H1 (cell line): ENCODE results near the gene AHNAK2. TPM values are rescaled to one million over a fixed set of nuclear protein-coding genes. Genes with fewer than 3 reads are reported as not detected.

Experiments used
- CTCF ChIA-PET: fragments of 300-600 bp; sonication (Branson Sonifier 250); formaldehyde crosslinking; loops from one replicate; lab custom pipeline; 2021; ENCODE audit not compliant: partially characterized antibody; lab: Charles Lee
- POLR2A ChIA-PET: fragments of 300-600 bp; sonication (Branson Sonifier 250); formaldehyde crosslinking; loops from one replicate; lab custom pipeline; 2021; ENCODE audit warnings: inconsistent platforms; ENCODE audit not compliant: partially characterized antibody; lab: Charles Lee
- DNase-seq, 2 experiments: peaks; one replicate each; pipeline versions ENCODE4 v3.0.0 to v3.0.0-alpha.2; 2010 to 2022; ENCODE audit warnings: low spot score in 2 of 2, low read depth in 1 of 2, mixed read lengths in 1 of 2
- FAIRE-seq: peaks from 2 replicates; lab custom pipeline; 2011; peaks lifted over from hg19 to GRCh38; lab: Jason Lieb, UNC
- H2AFZ ChIP-seq: 2 replicates; pipeline ENCODE4 v1.8.1; 2012; ENCODE audit warnings: low read length, inconsistent platforms
- H2AK5ac ChIP-seq: 2 replicates; pipeline ENCODE4 v1.6.1; 2013; ENCODE audit warnings: low read depth, low read length
- H2BK120ac ChIP-seq: replicated peaks from 2 replicates; pipeline ENCODE3; 2013; ENCODE audit warnings: low read depth, low read length, inconsistent platforms
- H2BK12ac ChIP-seq: 2 replicates; pipeline ENCODE4 v1.6.1; 2013; ENCODE audit warnings: low read depth, low read length
- H2BK15ac ChIP-seq: 2 replicates; pipeline ENCODE4 v1.6.1; 2013; ENCODE audit warnings: low read length
- H2BK20ac ChIP-seq: 2 replicates; pipeline ENCODE4 v1.6.1; 2013; ENCODE audit warnings: low read length
- H2BK5ac ChIP-seq: 2 replicates; pipeline ENCODE4 v1.6.1; 2013; ENCODE audit warnings: low read depth, low read length
- H3K14ac ChIP-seq: 2 replicates; pipeline ENCODE4 v1.6.1; 2013; ENCODE audit warnings: inconsistent platforms; ENCODE audit not compliant: insufficient read length
- H3K18ac ChIP-seq: 2 replicates; pipeline ENCODE4 v1.6.1; 2013; ENCODE audit warnings: low read length; ENCODE audit errors: extremely low read depth
- H3K23ac ChIP-seq: 2 replicates; pipeline ENCODE4 v1.6.1; 2013; ENCODE audit warnings: inconsistent platforms; ENCODE audit not compliant: insufficient read length
- H3K23me2 ChIP-seq: 2 replicates; pipeline ENCODE4 v1.6.1; 2013; ENCODE audit warnings: low read depth, low read length
- H3K27ac ChIP-seq: 2 replicates; pipeline ENCODE4 v1.6.1; 2011; ENCODE audit warnings: low read depth, low read length, inconsistent platforms
- H3K27me3 ChIP-seq, 4 experiments: replicated peaks in 1 of 4; 1 replicate in 1 of 4; 2 replicates in 3 of 4; pipeline versions ENCODE4 v1.6.1 to v1.8.1; 2011 to 2013; ENCODE audit warnings: low read length in 3 of 4, mild to moderate bottlenecking in 3 of 4, inconsistent platforms in 2 of 4, mixed read lengths in 2 of 4, moderate library complexity in 1 of 4; ENCODE audit not compliant: control insufficient read depth in 3 of 4, insufficient read depth in 3 of 4; ENCODE audit errors: extremely low read depth in 1 of 4
- H3K36me3 ChIP-seq, 4 experiments: 2 replicates each; pipeline versions ENCODE4 v1.6.1 to v1.8.1; 2011 to 2013; ENCODE audit warnings: mild to moderate bottlenecking in 4 of 4, low read length in 3 of 4, moderate library complexity in 2 of 4, control low read depth in 1 of 4, inconsistent platforms in 1 of 4; ENCODE audit not compliant: insufficient read depth in 4 of 4, control insufficient read depth in 2 of 4
- H3K4ac ChIP-seq: replicated peaks from 2 replicates; pipeline ENCODE3; 2013; ENCODE audit warnings: low read length, low read depth, mixed read lengths, inconsistent platforms; ENCODE audit not compliant: insufficient read length
- H3K4me1 ChIP-seq, 4 experiments: replicated peaks in 1 of 4; 1 replicate in 1 of 4; 2 replicates in 3 of 4; pipeline versions ENCODE4 v1.6.1 to v1.8.1; 2011 to 2013; ENCODE audit warnings: low read length in 3 of 4, inconsistent platforms in 2 of 4, mixed read lengths in 1 of 4; ENCODE audit not compliant: insufficient read depth in 4 of 4, control insufficient read depth in 3 of 4
- H3K4me2 ChIP-seq, 2 experiments: 2 replicates each; pipeline versions ENCODE4 v1.6.1 to v1.8.1; 2011 to 2013; ENCODE audit warnings: low read depth in 2 of 2, low read length in 2 of 2, control low read depth in 1 of 2, inconsistent platforms in 1 of 2, mild to moderate bottlenecking in 1 of 2; ENCODE audit not compliant: insufficient read depth in 1 of 2
- H3K4me3 ChIP-seq, 4 experiments: fragments of 200-600, 300-600 bp in 1 of 4; sonication (generic), shearing (Covaris generic), sonication (Bioruptor Twin) in 1 of 4; 2 replicates each; pipeline versions ENCODE4 v1.5.1 to v1.8.1; 2011 to 2016; ENCODE audit warnings: low read length in 4 of 4, low read depth in 3 of 4, control low read depth in 2 of 4, inconsistent platforms in 2 of 4, mild to moderate bottlenecking in 2 of 4, mixed read lengths in 1 of 4, moderate library complexity in 1 of 4; ENCODE audit not compliant: insufficient read depth in 2 of 4; ENCODE audit errors: extremely low read depth in 1 of 4
- H3K56ac ChIP-seq: replicated peaks from 2 replicates; pipeline ENCODE3; 2013; ENCODE audit warnings: low read depth, mild to moderate bottlenecking, mixed read lengths, low read length, inconsistent platforms; ENCODE audit not compliant: insufficient read length
- H3K79me1 ChIP-seq: 2 replicates; pipeline ENCODE4 v1.6.1; 2013; ENCODE audit warnings: low read depth, low read length, control low read depth
- H3K79me2 ChIP-seq, 2 experiments: 2 replicates each; pipeline versions ENCODE4 v1.6.1 to v1.8.1; 2012 to 2013; ENCODE audit warnings: low read length in 2 of 2, mild to moderate bottlenecking in 2 of 2, inconsistent platforms in 1 of 2; ENCODE audit not compliant: insufficient read depth in 2 of 2, control insufficient read depth in 1 of 2
- H3K9ac ChIP-seq, 4 experiments: replicated peaks in 1 of 4; 1 replicate in 1 of 4; 2 replicates in 3 of 4; pipeline versions ENCODE4 v1.6.1 to v1.8.1; 2011 to 2013; ENCODE audit warnings: low read depth in 3 of 4, low read length in 3 of 4, control low read depth in 2 of 4, mild to moderate bottlenecking in 2 of 4, moderate library complexity in 2 of 4, inconsistent platforms in 1 of 4; ENCODE audit errors: extremely low read depth in 1 of 4
- H3K9me3 ChIP-seq, 2 experiments: 2 replicates each; pipeline versions ENCODE4 v1.6.1 to v1.8.1; 2012 to 2013; ENCODE audit warnings: mild to moderate bottlenecking in 2 of 2, moderate library complexity in 2 of 2, control low read depth in 1 of 2, inconsistent platforms in 1 of 2, low read depth in 1 of 2, low read length in 1 of 2, mixed read lengths in 1 of 2; ENCODE audit not compliant: insufficient read depth in 2 of 2
- H4K20me1 ChIP-seq, 2 experiments: replicated peaks in 1 of 2; 2 replicates each; pipeline versions ENCODE3 to v1.8.1; 2011 to 2013; ENCODE audit warnings: inconsistent platforms in 2 of 2, low read length in 2 of 2, mild to moderate bottlenecking in 1 of 2; ENCODE audit not compliant: insufficient read depth in 2 of 2, control insufficient read depth in 1 of 2
- H4K5ac ChIP-seq: 2 replicates; pipeline ENCODE4 v1.6.1; 2013; ENCODE audit warnings: low read length, low read depth, mixed read lengths, inconsistent platforms; ENCODE audit not compliant: insufficient read length
- H4K8ac ChIP-seq: 2 replicates; pipeline ENCODE4 v1.8.0; 2013; ENCODE audit warnings: mild to moderate bottlenecking, moderate library complexity, low read length, inconsistent platforms; ENCODE audit not compliant: insufficient read depth; ENCODE audit errors: extremely low read depth
- H4K91ac ChIP-seq: replicated peaks from 2 replicates; pipeline ENCODE3; 2013; ENCODE audit warnings: low read length, mixed read lengths, inconsistent platforms; ENCODE audit not compliant: insufficient read length
- ASH2L ChIP-seq: fragments of 200-600, 300-600 bp; sonication (generic); IDR thresholded peaks from one replicate; pipeline ENCODE4 v1.7.1; 2017; ENCODE audit warnings: low read length
- BACH1 ChIP-seq: IDR thresholded peaks from 2 replicates; pipeline ENCODE4 v1.6.1; 2012; ENCODE audit warnings: low read length, improper control_type of control experiment
- CHD1 ChIP-seq: IDR thresholded peaks from 2 replicates; pipeline ENCODE4 v1.6.1; 2012; ENCODE audit warnings: low read depth, low read length, improper control_type of control experiment
- CHD2 ChIP-seq: IDR thresholded peaks from 2 replicates; pipeline ENCODE4 v1.6.1; 2012; ENCODE audit warnings: low read length, improper control_type of control experiment
- KDM4A ChIP-seq: IDR thresholded peaks from one replicate; pipeline ENCODE4 v1.7.1; 2012; ENCODE audit warnings: low read depth, mild to moderate bottlenecking, moderate library complexity, low read length, inconsistent platforms; ENCODE audit not compliant: severe bottlenecking
- MAFK ChIP-seq: IDR thresholded peaks from 2 replicates; pipeline ENCODE4 v1.6.1; 2012; ENCODE audit warnings: low read depth, mild to moderate bottlenecking, improper control_type of control experiment, low read length
- RXRA ChIP-seq: IDR thresholded peaks from 2 replicates; pipeline ENCODE4 v1.6.1; 2011; ENCODE audit warnings: low read depth, mild to moderate bottlenecking, low read length, moderate library complexity; ENCODE audit not compliant: insufficient read depth
- SAP30 ChIP-seq: fragments of 300-600 bp; sonication (generic); IDR thresholded peaks from 2 replicates; pipeline ENCODE4 v1.7.1; 2012; ENCODE audit warnings: low read length, moderate library complexity, mild to moderate bottlenecking, inconsistent platforms; ENCODE audit not compliant: insufficient read depth, insufficient replicate concordance
- SUZ12 ChIP-seq: fragments of 200-600 bp; sonication (generic); IDR thresholded peaks from 2 replicates; pipeline ENCODE4 v1.6.1; 2012; ENCODE audit warnings: mild to moderate bottlenecking, inconsistent platforms, low read length, moderate library complexity, mixed read lengths
- TAF1 ChIP-seq: IDR thresholded peaks from 2 replicates; pipeline ENCODE4 v1.6.1; 2011; ENCODE audit warnings: mild to moderate bottlenecking, low read depth, low read length
- TAF7 ChIP-seq: optimal IDR thresholded peaks from 2 replicates; pipeline ENCODE3; 2011; ENCODE audit warnings: low read depth, mild to moderate bottlenecking, inconsistent platforms, low read length, moderate library complexity, borderline replicate concordance
- ZNF274 ChIP-seq: IDR thresholded peaks from 2 replicates; pipeline ENCODE4 v1.7.0; 2012; ENCODE audit warnings: low read length, borderline replicate concordance; ENCODE audit errors: extremely low read depth
- WGBS, 2 experiments: shearing (Covaris generic) in 1 of 2; methylation state at CpG; one replicate each; pipeline versions ENCODE4 v1.1.6 to v1.1.7; 2013 to 2015; ENCODE audit warnings: low lambda C conversion rate in 2 of 2, mixed read lengths in 2 of 2, inconsistent platforms in 1 of 2, low coverage in 1 of 2, missing lambda C conversion rate in 1 of 2; ENCODE audit not compliant: insufficient replicate concordance in 2 of 2, insufficient coverage in 1 of 2, insufficient read length in 1 of 2; ENCODE audit errors: extremely low coverage in 1 of 2, missing lambda C conversion rate in 1 of 2; 5-methylcytosine and 5-hydroxymethylcytosine counted together
- polyA plus RNA-seq, 7 experiments: library from polyadenylated mRNA; depleted of rRNA in 3 of 7; stranded (reverse) in 5 of 7; unstranded in 2 of 7; fragments of >200 nt in 5 of 7; fragments of 200-250 nt in 2 of 7; gene quantifications; 1 replicate in 5 of 7; 2 replicates in 1 of 7; 4 replicates in 1 of 7; pipeline versions ENCODE4 v1.2.1 to v1.2.3, GENCODE V29; 2011 to 2013; ENCODE audit warnings: missing spikeins in 2 of 7, mixed read lengths in 2 of 7
- total RNA-seq: library from RNA; stranded (reverse); fragmentation: NEBNext Ultra II Directional; extraction: Animal tissue kit (Norgen Biotek cat#: 25700); gene quantifications from 2 replicates; pipeline ENCODE4 v1.2.1, GENCODE V29; 2021
- TF ChIP-seq, protein P1 (sequence below): IDR thresholded peaks from 2 replicates; pipeline ENCODE4 v1.6.1; 2011; ENCODE audit warnings: low read length, improper control_type of control experiment

AHNAK2 gene
- total and polyA plus RNA-seq, 2 of the 8 experiments (the other 6 are each of a cell fraction or from before 2014, with no cell fraction given): 0.95 to 2.0 TPM

DNA sequence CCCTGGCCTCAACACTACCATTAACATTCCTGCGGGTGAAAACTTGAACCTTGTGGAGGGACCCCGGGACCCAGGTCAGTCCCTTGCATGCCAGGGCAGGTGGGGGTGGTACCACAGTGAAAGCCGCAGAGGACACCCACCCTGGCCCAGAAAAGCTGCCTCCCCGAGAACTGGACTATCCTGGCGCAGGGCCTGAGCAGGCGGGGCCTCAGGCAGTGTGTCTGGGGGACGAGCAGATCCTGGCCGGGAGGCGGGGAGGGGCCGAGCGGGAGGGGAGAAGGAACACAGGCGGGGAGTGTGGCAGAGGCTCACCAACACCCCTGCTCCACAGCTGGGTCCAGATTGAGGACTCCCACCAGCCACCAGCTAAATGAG, 10.0 kb downstream of the AHNAK2 start:
- peak overlapping the region; percentile 17 for H4K91ac ChIP-seq
- POLR2A ChIA-PET: interaction anchor here (1.2 kb wide), 1 partner anchor 124 kb away, joined by 3 read pairs; no protein-coding TSS in a partner anchor
- no peak overlapping the region for H2AK5ac ChIP-seq
- 0 out of 2 replicates have a peak overlapping the region, but pooled peaks have one; percentile 44 for H2BK5ac ChIP-seq
- no peak overlapping the region for H3K27ac ChIP-seq
- FAIRE-seq: no peak
- no peak overlapping the region for H3K4ac ChIP-seq
- no peak overlapping the region for H2BK20ac ChIP-seq
- H3K23me2 ChIP-seq: peaks cover 5% of the 10 kb centered on the region
- peak in 1 of 2 experiments; percentile 79 for DNase-seq
- peak overlapping the region; percentile 16; the same call in 1 of the 2 replicates for H4K8ac ChIP-seq
- H3K4me2 ChIP-seq: peak overlapping the region; percentile 67 to 98
- no peak overlapping the region for H2BK12ac ChIP-seq
- H2AFZ ChIP-seq: no peak overlapping the region
- H3K23ac ChIP-seq: no peak overlapping the region
- no peaks in the 10 kb centered on the region for H3K79me1 ChIP-seq
- H3K14ac ChIP-seq: no peak overlapping the region
- H3K4me1 ChIP-seq: peaks cover 0 to 25% (median 15%) of the 10 kb centered on the region in 4 experiments; a peak in 6 of 7 replicates
- no peak overlapping the region; the same call in 1 of the 2 replicates for H2BK15ac ChIP-seq
- no peaks in the 10 kb centered on the region for H3K36me3 ChIP-seq
- CTCF ChIA-PET: interaction anchor here (1.2 to 11.5 kb wide), 6 partner anchors 11 to 77 kb away, joined by 3 to 161 read pairs (median 5); no protein-coding TSS in a partner anchor
- no peak overlapping the region for H3K56ac ChIP-seq
- H3K79me2 ChIP-seq: no peaks in the 10 kb centered on the region
- no peaks in the 10 kb centered on the region for H4K20me1 ChIP-seq
- peaks cover 0 to 10% (median 6%) of the 10 kb centered on the region in 4 experiments; a peak in 3 of 7 replicates for H3K27me3 ChIP-seq
- H3K18ac ChIP-seq: peak overlapping the region; percentile 71; the same call in 1 of the 2 replicates
- 14% methylated on average over 8 of the region's 12 CpGs; no CpG with 5 or more reads in 1 of the 2 experiments for WGBS, 2 experiments
- H3K9ac ChIP-seq: no peak overlapping the region
- H2BK120ac ChIP-seq: no peak overlapping the region
- no peaks in the 10 kb centered on the region for H3K9me3 ChIP-seq
- H4K5ac ChIP-seq: no peak overlapping the region
- H3K4me3 ChIP-seq: peak overlapping the region in 3 of 4 experiments; percentile 11 to 56 (median 20); a peak in 5 of 8 replicates
- no peak for TF ChIP-seq TAF1
- TF ChIP-seq, protein P1, sequence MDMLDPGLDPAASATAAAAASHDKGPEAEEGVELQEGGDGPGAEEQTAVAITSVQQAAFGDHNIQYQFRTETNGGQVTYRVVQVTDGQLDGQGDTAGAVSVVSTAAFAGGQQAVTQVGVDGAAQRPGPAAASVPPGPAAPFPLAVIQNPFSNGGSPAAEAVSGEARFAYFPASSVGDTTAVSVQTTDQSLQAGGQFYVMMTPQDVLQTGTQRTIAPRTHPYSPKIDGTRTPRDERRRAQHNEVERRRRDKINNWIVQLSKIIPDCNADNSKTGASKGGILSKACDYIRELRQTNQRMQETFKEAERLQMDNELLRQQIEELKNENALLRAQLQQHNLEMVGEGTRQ: no peak
- TF ChIP-seq ZNF274: no peak
- no peak for TF ChIP-seq CHD2
- TF ChIP-seq CHD1: no peak
- TF ChIP-seq SAP30: no peak
- no peak for TF ChIP-seq RXRA
- no peak for TF ChIP-seq BACH1
- no peak for TF ChIP-seq ASH2L
- TF ChIP-seq TAF7: no peak
- TF ChIP-seq MAFK: no peak
- no peak for TF ChIP-seq SUZ12
- no peak for TF ChIP-seq KDM4A
